ENCODE data around the gene PPP1R13L.
A peak's percentile ranks its signal among the peaks of the same experiment; 100 is the strongest.

The PPP1R13L gene

DNA sequence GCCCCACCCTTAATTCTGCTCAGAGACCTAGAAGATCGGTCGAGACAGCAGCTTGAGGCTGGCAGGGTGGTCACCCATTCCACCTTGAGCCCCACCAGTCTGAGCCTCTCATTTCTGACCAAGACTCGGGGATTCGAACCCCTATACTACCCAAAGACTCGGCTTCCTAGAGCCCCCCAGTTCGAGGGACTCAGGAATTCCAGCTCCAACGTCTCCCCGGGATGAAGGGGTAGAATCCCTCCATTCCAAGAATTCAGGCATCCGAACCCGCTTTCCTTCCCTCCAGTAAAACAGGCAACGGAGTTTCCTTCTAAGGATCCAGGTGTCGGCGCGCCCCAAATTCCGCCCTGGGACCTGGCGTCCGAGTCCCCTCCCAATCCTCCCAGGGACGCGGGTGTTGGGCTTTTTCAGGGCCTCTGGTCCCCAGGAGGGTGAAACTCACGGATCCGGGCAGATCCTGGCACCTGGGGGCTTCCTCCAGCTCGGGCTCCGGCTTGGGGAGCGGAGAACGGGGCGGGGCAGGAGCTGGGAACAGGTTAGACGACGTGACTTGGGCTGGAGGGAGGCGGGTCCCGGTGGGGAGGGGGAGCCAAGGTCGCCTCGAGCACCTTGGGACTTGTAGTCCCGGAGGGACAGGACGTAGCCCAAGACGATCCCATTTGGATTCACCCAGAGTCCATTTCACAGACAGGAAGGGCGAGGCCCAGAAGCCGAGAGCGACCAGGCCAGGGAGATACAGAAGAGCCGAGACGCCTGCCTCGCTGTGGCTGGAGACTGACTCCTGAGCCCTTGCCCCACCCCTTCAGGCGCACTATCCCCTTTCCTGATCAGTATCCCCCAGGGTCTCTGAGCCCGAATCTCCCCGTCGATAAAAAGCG lies at the start of gene PPP1R13L:
PPP1R13L (minus strand) TSS at position 513 of the 878 bp plus-strand sequence. CDS start 6,751 bp downstream, outside the sequence.
- POLR2A ChIA-PET, result interaction anchor here (0.7 to 2.1 kb wide), 5 partner anchors 8 to 65 kb away, joined by 3 to 9 read pairs (median 3); partner anchors contain the start of gene ERCC1
- CTCF ChIA-PET, result interaction anchor here (1.0 to 1.6 kb wide), 5 partner anchors 20 to 81 kb away, joined by 3 to 8 read pairs (median 4); no protein-coding TSS in a partner anchor

GRCh38 chr19:45451850-45452387 lies 47.0 kb upstream of the PPP1R13L start:
- ChIA-PET POLR2A (no interaction called here), CTCF (no interaction called here)
- no peak for DNase-seq (ENCODE audit: extremely low spot score)
- no peak for TF ChIP-seq CTBP1 (IDR thresholded peaks at IDR 0.05; ENCODE audit: borderline replicate concordance)
- no peak for TF ChIP-seq FOXA1 (IDR thresholded peaks at IDR 0.05)
- TF ChIP-seq SUZ12 (IDR thresholded peaks at IDR 0.05), result no peak
- TF ChIP-seq ARNT (IDR thresholded peaks at IDR 0.05), result no peak
- TF ChIP-seq ZNF384 (IDR thresholded peaks at IDR 0.05), result no peak
- no peak for TF ChIP-seq HDGF (IDR thresholded peaks at IDR 0.05; ENCODE audit: borderline replicate concordance)
- no peak for TF ChIP-seq LEF1 (IDR thresholded peaks at IDR 0.05; ENCODE audit: borderline replicate concordance)
- no peak for TF ChIP-seq FOXK2 (IDR thresholded peaks at IDR 0.05)
- no peak for TF ChIP-seq BHLHE40 (IDR thresholded peaks at IDR 0.05; ENCODE audit: borderline replicate concordance)

More for the DNA sequence above, at the start of gene PPP1R13L:
- TF ChIP-seq ELF4 (IDR thresholded peaks at IDR 0.05) (no peak), CTBP1 (IDR thresholded peaks at IDR 0.05; ENCODE audit: borderline replicate concordance) (no peak), ARNT (IDR thresholded peaks at IDR 0.05) (no peak), LEF1 (IDR thresholded peaks at IDR 0.05; ENCODE audit: borderline replicate concordance) (no peak; the same call in 1 of the 2 replicates), FOXK2 (IDR thresholded peaks at IDR 0.05) (no peak), L3MBTL2 (conservative IDR thresholded peaks at IDR 0.05) (no peak), NFRKB (IDR thresholded peaks at IDR 0.05) (no peak), TARDBP (IDR thresholded peaks at IDR 0.05) (no peak), ZNF384 (IDR thresholded peaks at IDR 0.05) (no peak), FOXA1 (IDR thresholded peaks at IDR 0.05) (no peak), SUZ12 (IDR thresholded peaks at IDR 0.05) (no peak), BHLHE40 (IDR thresholded peaks at IDR 0.05; ENCODE audit: borderline replicate concordance) (no peak), FOXM1 (IDR thresholded peaks at IDR 0.05; ENCODE audit: borderline replicate concordance) (no peak; the same call in 1 of the 2 replicates), SP1 (IDR thresholded peaks at IDR 0.05) (no peak), PKNOX1 (IDR thresholded peaks at IDR 0.05) (no peak), HDGF (IDR thresholded peaks at IDR 0.05; ENCODE audit: borderline replicate concordance) (no peak)
- DNase-seq (ENCODE audit: extremely low spot score), result peak; percentile 87

DNA sequence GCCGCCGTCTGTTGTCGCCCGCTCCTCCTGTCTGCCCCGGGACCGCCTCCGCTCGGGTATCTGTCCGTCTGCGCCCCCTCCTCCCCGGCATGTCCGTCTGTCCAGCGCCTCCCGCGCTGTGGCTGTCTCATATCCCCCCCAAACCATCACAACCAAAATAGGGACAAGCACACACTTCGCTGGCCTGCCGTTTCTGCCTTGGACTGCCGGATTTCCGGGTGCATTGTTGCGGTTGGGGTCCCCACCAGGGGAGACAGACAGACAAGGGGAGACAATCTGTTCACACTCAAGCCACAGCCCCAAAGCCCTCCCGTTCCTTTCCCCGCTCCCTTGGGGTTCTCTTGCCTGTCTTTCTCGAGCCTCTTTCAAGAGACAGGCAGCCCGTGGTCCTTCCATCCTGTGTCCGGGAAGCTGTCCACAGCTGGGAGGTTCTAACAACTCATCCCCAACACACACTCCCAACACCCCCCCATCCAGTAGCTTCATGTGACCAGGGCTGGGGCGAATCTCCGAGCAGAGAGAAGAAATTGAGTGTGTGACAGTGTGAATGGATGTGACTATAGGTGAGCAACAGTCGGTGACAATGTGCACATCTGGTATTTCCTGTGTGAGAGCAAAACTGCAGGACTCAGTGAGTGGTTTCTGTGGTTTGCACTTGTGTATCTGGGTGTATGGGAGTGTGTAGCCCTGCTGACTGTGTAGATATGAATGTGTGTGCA lies 46.4 kb upstream of the PPP1R13L start:
- ChIA-PET POLR2A (no interaction called here), CTCF (interaction anchor here (0.6 kb wide), 1 partner anchor 12 kb away, joined by 3 read pairs; no protein-coding TSS in a partner anchor)
- DNase-seq (ENCODE audit: extremely low spot score), result no peak
- TF ChIP-seq ARNT (IDR thresholded peaks at IDR 0.05) (no peak), PKNOX1 (IDR thresholded peaks at IDR 0.05) (no peak), HDGF (IDR thresholded peaks at IDR 0.05; ENCODE audit: borderline replicate concordance) (no peak), ZNF384 (IDR thresholded peaks at IDR 0.05) (no peak), FOXA1 (IDR thresholded peaks at IDR 0.05) (no peak), FOXK2 (IDR thresholded peaks at IDR 0.05) (no peak), ELF4 (IDR thresholded peaks at IDR 0.05) (no peak), L3MBTL2 (conservative IDR thresholded peaks at IDR 0.05) (no peak), BHLHE40 (IDR thresholded peaks at IDR 0.05; ENCODE audit: borderline replicate concordance) (no peak), SP1 (IDR thresholded peaks at IDR 0.05) (no peak), SUZ12 (IDR thresholded peaks at IDR 0.05) (no peak), CTBP1 (IDR thresholded peaks at IDR 0.05; ENCODE audit: borderline replicate concordance) (no peak), LEF1 (IDR thresholded peaks at IDR 0.05; ENCODE audit: borderline replicate concordance) (no peak), TARDBP (IDR thresholded peaks at IDR 0.05) (no peak), FOXM1 (IDR thresholded peaks at IDR 0.05; ENCODE audit: borderline replicate concordance) (no peak)

DNA sequence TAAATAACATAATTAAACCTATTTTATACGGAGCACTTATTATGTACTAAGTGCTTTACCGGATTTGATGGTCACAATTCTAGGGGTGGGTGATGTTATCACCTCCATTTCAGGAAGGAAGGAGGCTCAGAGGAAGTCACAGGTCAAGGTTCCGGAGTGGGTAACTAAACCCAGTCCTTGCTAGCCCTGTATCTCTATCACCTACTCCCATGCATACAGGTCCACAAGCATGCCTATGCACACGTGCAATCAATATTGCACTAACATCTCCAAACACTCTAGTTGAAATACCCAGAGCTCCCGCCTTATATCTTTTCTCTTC lies 45.1 kb upstream of the PPP1R13L start:
- ChIA-PET CTCF (interaction anchor here (0.6 to 1.6 kb wide), 4 partner anchors 9 to 43 kb away, joined by 3 to 5 read pairs (median 3); no protein-coding TSS in a partner anchor), POLR2A (no interaction called here)
- DNase-seq (ENCODE audit: extremely low spot score), result no peak
- TF ChIP-seq NFRKB (IDR thresholded peaks at IDR 0.05) (no peak), FOXM1 (IDR thresholded peaks at IDR 0.05; ENCODE audit: borderline replicate concordance) (no peak), BHLHE40 (IDR thresholded peaks at IDR 0.05; ENCODE audit: borderline replicate concordance) (no peak), FOXA1 (IDR thresholded peaks at IDR 0.05) (no peak), ELF4 (IDR thresholded peaks at IDR 0.05) (no peak), ZNF384 (IDR thresholded peaks at IDR 0.05) (no peak), TARDBP (IDR thresholded peaks at IDR 0.05) (no peak), SP1 (IDR thresholded peaks at IDR 0.05) (no peak), CTBP1 (IDR thresholded peaks at IDR 0.05; ENCODE audit: borderline replicate concordance) (no peak), PKNOX1 (IDR thresholded peaks at IDR 0.05) (no peak), LEF1 (IDR thresholded peaks at IDR 0.05; ENCODE audit: borderline replicate concordance) (no peak), HDGF (IDR thresholded peaks at IDR 0.05; ENCODE audit: borderline replicate concordance) (no peak), ARNT (IDR thresholded peaks at IDR 0.05) (no peak), L3MBTL2 (conservative IDR thresholded peaks at IDR 0.05) (no peak), FOXK2 (IDR thresholded peaks at IDR 0.05) (no peak)
